ENCODE measurements around the gene CTNNA3. TPM values are rescaled to one million over a fixed set of nuclear protein-coding genes. Genes with fewer than 3 reads are reported as not detected.

CTNNA3 gene
- total and polyA plus RNA-seq, 12 donors: 2.0 to 213 (median 171) TPM

DNA sequence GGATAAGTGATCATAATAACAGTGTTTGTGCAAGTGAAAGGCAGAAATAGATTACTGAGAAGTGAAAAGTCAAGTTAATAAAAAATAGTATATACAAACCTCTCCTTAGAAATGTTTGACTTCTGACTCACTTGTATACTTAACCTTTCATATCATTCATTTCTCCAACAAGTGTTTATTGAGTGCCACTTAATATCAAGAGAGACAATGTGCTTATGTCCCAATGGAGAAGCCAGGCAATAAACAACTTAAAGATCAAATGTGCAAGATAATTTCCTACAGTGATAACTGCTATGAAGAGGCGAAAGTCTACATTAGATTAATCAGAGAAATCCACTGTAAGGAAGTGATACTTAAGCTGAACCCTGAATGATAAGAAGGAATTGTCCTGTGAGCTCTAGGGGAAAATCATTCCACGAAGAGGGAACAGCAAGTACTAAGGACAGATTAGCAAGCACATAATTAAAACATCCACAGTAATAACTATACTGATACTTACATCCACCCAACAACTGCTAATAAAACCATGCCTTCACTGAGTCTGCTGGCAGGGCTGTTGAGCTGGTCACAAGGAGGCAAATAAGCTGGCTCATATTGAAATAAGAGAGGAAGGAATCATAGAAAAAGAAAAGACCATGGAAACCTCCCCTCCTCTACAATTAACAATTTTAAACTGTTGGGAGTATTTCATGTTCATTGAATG, 203.5 kb downstream of the CTNNA3 start:
- H3K4me1 ChIP-seq: peaks cover 0 to 7% (median 0%) of the 10 kb centered on the region in 9 donors
- no peak for DNase-seq
- H3K36me3 ChIP-seq: no peaks in the 10 kb centered on the region
- TF ChIP-seq, protein P1, sequence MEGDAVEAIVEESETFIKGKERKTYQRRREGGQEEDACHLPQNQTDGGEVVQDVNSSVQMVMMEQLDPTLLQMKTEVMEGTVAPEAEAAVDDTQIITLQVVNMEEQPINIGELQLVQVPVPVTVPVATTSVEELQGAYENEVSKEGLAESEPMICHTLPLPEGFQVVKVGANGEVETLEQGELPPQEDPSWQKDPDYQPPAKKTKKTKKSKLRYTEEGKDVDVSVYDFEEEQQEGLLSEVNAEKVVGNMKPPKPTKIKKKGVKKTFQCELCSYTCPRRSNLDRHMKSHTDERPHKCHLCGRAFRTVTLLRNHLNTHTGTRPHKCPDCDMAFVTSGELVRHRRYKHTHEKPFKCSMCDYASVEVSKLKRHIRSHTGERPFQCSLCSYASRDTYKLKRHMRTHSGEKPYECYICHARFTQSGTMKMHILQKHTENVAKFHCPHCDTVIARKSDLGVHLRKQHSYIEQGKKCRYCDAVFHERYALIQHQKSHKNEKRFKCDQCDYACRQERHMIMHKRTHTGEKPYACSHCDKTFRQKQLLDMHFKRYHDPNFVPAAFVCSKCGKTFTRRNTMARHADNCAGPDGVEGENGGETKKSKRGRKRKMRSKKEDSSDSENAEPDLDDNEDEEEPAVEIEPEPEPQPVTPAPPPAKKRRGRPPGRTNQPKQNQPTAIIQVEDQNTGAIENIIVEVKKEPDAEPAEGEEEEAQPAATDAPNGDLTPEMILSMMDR (IDR thresholded peaks at IDR 0.05): no peak
- intact Hi-C loops (cut with DNase I): no loop called here
- no peak overlapping the region for H3K4me3 ChIP-seq
- WGBS, 2 donors: 25 to 37% methylated on average over 2 of the region's 2 CpGs
- ATAC-seq: no peak
- no peak overlapping the region for H3K27ac ChIP-seq
- no peaks in the 10 kb centered on the region for H3K27me3 ChIP-seq
- H3K9me3 ChIP-seq: peaks cover 0 to 6% (median 0%) of the 10 kb centered on the region in 11 donors

DNA sequence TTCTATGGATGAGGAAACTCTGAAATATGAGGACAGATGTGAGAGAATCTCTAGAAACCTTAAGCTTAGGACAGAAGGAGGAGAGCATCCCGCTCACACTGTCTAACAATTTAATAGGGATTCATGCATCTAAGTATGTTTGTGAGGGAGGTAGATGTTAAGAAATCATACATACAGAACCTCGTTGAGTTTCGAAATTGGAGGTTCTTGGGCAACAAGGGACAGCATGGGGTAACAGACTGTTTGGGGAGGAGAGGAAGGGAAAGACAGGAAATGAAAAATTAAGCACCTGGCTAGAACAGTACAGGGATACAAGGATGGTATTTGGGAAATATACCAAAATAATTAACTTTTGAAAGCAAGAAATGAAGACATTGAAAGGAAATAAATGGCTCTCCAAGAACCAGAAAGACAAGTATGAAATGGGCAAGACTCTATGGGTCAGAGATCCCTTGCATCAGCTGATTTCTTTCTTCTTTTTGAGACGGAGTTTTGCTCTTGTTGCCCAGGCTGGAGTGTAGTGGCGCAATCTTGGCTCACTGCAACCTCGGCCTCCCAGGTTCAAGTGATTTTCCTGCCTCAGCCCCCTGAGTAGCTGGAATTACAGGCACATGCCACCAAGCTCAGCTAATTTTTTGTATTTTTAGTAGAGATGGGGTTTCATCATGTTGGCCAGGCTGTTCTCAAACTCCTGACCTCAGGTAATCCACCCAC, 207.9 kb downstream of the CTNNA3 start:
- DNase-seq: no peak
- no peaks in the 10 kb centered on the region for H3K27me3 ChIP-seq
- peaks cover 0 to 18% (median 6%) of the 10 kb centered on the region in 11 donors for H3K9me3 ChIP-seq
- H3K36me3 ChIP-seq: no peaks in the 10 kb centered on the region
- 89% methylated on average over 6 of the region's 6 CpGs for WGBS, 2 donors
- H3K4me3 ChIP-seq: no peak overlapping the region
- intact Hi-C loops (cut with DNase I): no loop called here
- no peak for ATAC-seq
- TF ChIP-seq, protein P1 (IDR thresholded peaks at IDR 0.05): no peak
- peaks cover 0 to 7% (median 0%) of the 10 kb centered on the region in 9 donors for H3K4me1 ChIP-seq
- H3K27ac ChIP-seq: no peak overlapping the region

DNA sequence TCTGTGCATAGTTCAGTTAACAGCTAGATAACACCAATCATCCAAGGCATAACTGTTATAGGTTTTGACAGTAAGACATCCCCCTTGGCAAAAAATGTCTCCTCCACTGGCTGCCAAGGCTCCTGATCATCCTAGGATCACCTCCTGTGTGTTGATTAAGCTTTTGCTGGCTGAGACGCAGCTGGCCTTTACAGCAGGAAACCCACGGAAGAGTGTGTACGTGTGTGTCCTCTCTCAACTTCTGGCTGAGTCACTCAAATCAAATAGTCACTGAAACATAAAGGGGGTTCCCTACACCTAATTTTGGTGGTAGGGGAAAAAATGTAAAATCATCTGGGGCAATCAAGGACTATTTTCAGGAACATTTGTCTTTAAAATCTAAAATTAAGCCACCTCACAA, 208.8 kb downstream of the CTNNA3 start:
- Histone ChIP-seq H3K27me3 (no peaks in the 10 kb centered on the region), H3K4me3 (no peak overlapping the region), H3K36me3 (no peaks in the 10 kb centered on the region), H3K9me3 (peaks cover 0 to 18% (median 6%) of the 10 kb centered on the region in 11 donors), H3K4me1 (peaks cover 0 to 3% (median 0%) of the 10 kb centered on the region in 9 donors), H3K27ac (no peak overlapping the region)
- intact Hi-C loops (cut with DNase I): no loop called here
- ATAC-seq: peak in 2 of 8 donors; percentile 50 to 75
- WGBS, 2 donors: 10 to 23% methylated on average over 3 of the region's 3 CpGs
- DNase-seq: no peak
- TF ChIP-seq, protein P1 (IDR thresholded peaks at IDR 0.05): no peak

DNA sequence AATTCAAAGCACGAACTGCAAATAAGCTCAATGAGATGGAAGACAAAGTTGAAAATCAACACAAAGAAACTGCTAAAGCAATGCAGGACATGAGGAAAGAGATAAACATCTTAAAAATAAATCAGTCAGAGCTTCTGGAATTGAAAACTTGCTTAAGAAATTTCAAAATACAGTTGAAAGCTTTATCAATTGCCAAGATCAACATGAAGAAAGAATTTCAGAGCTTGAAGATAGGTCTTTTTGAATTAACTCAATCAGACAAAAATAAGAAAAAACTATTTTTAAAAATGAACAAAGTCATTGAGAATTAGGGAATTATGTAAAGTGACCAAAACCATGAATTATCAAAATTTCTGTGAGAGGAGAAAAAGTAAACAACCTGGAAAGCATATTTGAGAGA, 218.1 kb downstream of the CTNNA3 start:
- intact Hi-C loops (cut with DNase I): no loop called here
- H3K9me3 ChIP-seq: peaks cover 0 to 45% (median 6%) of the 10 kb centered on the region in 11 donors
- H3K27me3 ChIP-seq: no peaks in the 10 kb centered on the region
- WGBS, 2 donors: 89 to 92% methylated on average over 1 of the region's 1 CpG
- no peak for DNase-seq
- H3K27ac ChIP-seq: no peak overlapping the region
- H3K4me3 ChIP-seq: no peak overlapping the region
- ATAC-seq: no peak
- H3K36me3 ChIP-seq: no peaks in the 10 kb centered on the region
- H3K4me1 ChIP-seq: no peaks in the 10 kb centered on the region
- TF ChIP-seq, protein P1 (IDR thresholded peaks at IDR 0.05): no peak
